Kidney epithelial cell (primary cell): ENCODE data around the gene EMP2. TPM values are rescaled to one million over a fixed set of nuclear protein-coding genes. Genes with fewer than 3 reads are reported as not detected.
"Not testable (repeated sequence)": the region's sequence is repeated elsewhere in the genome, so short reads cannot be mapped to it uniquely, and the experiment has no call there.

Source experiments
- DNase-seq: peaks from one replicate; pipeline ENCODE4 v3.0.0-alpha.2; 2010; ENCODE audit warnings: low read depth
- H3K27me3 ChIP-seq: 2 replicates; pipeline ENCODE4 v1.6.0; 2011; ENCODE audit warnings: low read length; ENCODE audit not compliant: control insufficient read depth, insufficient read depth
- H3K36me3 ChIP-seq: 2 replicates; pipeline ENCODE4 v1.5.1; 2011; ENCODE audit warnings: low read length; ENCODE audit not compliant: control insufficient read depth, insufficient read depth
- H3K4me3 ChIP-seq: 2 replicates; pipeline ENCODE4 v1.5.1; 2011; ENCODE audit warnings: low read depth, mild to moderate bottlenecking, control low read depth, low read length
- CTCF ChIP-seq: IDR thresholded peaks from 2 replicates; pipeline ENCODE4 v1.5.1; 2011; ENCODE audit warnings: mild to moderate bottlenecking, moderate library complexity, low read length, control low read depth, inconsistent platforms; ENCODE audit not compliant: insufficient read depth, poor library complexity, severe bottlenecking
- total RNA-seq: library from RNA; depleted of rRNA; stranded (reverse); fragments of >200 nt; gene quantifications from 2 replicates; pipeline ENCODE4 v1.2.3, GENCODE V29; 2015

Gene EMP2
- total RNA-seq, 1 donor from 2014 or later: 1.4 TPM

- Histone ChIP-seq H3K27me3 (peaks cover 5% of the 10 kb centered on the region), H3K4me3 (no peak overlapping the region), H3K36me3 (no peaks in the 10 kb centered on the region)
- no peak for DNase-seq
- TF ChIP-seq CTCF: no peak
Measured at GRCh38 chr16:10622036-10622921, 41.9 kb upstream of the EMP2 start.

- H3K4me3 ChIP-seq, DNase-seq, H3K36me3 ChIP-seq, H3K27me3 ChIP-seq: not testable (repeated sequence)
Measured at GRCh38 chr16:10621216-10621949, 41.0 kb upstream of the EMP2 start.

DNA sequence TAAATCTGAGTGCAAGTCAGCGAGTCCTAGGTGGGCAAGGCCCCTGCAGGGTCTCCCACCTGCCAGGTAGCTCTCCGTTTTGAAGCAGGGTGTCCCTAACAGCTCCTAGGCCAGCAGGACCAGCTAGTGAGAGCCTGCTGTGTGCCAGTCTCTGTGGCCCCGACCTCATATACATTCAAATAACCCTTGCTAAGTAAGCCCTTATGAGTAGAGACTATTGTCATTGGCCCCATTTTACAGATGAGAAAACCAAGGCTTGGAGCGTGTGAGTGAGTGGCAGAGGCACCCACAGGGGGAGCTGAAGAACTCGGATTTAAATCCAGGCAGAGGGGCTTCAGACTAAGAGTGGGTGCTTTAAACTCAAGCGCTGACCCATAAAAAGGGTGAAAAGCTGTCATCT is 39.7 kb upstream of the EMP2 start:
- TF ChIP-seq CTCF: no peak
- H3K27me3 ChIP-seq: peaks cover 5% of the 10 kb centered on the region

GRCh38 chr16:10619271-10619849 is 39.0 kb upstream of the EMP2 start:
- no peak for TF ChIP-seq CTCF
- H3K4me3 ChIP-seq: no peak overlapping the region
- DNase-seq: no peak
- H3K36me3 ChIP-seq: no peaks in the 10 kb centered on the region
- peaks cover 5% of the 10 kb centered on the region for H3K27me3 ChIP-seq

More for the DNA sequence above, 39.7 kb upstream of the EMP2 start:
- no peaks in the 10 kb centered on the region for H3K36me3 ChIP-seq
- no peak for DNase-seq
- no peak overlapping the region for H3K4me3 ChIP-seq

DNA sequence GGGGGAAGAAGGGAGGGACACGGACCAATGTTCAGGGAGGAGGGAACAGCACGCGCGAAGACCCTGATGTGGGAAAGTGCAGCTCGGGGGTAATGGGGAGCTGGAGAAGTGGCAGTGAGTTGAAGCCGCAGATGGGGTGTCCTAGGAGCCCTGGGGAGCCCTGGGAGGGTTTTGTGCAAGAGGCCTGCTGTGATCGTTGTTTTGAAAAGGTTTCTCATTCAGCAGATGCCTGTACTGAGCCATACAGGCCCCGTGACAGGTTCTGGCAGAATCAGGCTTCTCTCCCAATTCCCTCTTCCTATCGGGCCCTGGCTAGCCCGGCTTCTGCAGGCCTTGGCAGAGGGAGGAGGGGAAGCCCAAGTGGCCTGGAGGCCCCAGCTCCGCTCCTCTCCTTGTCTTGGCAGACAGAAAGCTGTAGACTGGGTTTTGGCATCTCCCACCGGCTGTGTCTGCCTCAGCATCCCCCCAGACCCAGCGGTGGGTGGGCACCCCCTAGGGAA is 38.4 kb upstream of the EMP2 start:
- TF ChIP-seq CTCF: no peak
- Histone ChIP-seq H3K4me3 (no peak overlapping the region), H3K27me3 (peaks cover 5% of the 10 kb centered on the region), H3K36me3 (no peaks in the 10 kb centered on the region)
- no peak for DNase-seq
